ENCODE results near the gene CTNNA2.

Gene CTNNA2

DNA sequence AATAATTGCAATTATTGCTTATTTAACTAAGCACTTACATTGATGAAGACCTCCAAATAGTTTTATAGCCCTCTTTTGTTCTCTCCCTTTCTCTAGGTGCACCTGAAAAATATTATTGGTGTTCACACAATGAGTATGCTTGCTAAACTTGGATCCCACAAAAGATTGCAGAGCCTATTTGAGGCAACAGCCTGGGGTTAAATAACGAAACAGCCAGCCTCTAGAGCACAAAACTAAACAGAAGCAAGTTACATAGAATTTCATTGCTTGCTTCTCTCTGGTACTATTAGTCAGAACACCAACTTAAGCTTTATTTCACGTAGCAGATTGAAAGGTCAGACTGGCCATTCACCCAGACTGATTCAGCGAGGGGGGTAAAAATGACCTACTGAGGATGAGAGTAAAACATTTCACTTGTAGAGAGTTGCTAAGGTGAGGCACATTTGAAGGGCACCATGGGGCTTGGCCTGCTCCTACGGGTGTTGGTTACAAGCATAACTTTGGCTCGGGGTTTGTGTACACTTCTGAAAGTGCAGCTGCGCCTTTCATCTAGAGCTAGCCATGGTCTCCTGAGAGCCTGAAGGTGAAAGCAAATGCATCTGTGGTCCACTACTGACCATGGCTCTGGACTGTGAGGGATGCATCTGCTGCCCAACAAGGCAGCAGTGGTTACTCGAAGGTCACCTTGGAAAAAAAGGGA is 1016.8 kb downstream of the CTNNA2 start:
- DNase-seq = no peak

DNA sequence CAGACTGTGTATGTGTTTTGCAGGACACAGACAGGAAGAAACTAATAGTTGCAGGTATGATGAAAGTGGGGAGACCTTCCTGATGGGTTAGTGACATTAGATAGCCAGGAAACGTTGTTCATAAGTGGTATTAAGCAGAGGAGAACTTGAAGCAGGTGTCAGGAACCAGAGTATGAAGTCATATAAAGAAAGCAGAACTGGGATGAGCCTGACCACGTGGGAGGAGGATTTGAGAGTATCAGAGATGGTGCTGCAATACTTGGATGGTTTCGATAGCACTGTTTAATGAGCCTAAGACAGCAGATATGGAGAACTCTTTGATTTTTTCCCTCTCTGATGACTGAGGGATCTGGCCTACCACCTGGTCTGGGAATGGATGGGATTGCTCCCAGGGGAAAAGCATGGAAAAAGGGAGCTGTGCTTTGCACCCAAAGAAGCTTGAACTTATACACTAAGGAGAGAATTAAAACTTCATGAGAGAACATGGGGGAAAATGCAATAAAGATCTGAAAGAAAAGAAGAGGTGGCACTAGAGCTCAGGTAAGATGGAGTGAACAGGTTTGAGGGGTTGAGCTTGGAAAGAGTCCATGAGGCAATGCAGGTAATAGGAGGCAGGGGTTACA is 1017.7 kb downstream of the CTNNA2 start:
- no peak for DNase-seq

DNA sequence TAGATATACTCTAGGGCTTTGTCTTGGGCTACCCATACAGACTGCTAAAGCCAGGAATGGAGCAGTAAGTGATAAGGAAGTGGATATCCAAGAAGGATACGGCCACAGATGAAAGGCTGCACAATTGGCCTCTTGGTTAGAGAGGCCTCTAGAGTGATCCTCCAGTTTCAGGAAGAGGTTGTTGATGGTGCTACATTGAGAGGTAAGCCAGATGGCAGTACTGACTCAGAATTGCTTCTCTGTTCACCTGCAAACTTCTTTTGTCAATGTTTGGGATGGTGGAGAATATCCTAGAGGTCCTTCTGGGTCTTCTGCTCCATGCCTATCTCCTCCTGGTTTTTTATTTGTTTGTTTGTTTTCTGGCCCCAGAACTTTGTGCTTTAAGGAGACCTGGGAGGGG is 1018.5 kb downstream of the CTNNA2 start:
- DNase-seq = no peak

DNA sequence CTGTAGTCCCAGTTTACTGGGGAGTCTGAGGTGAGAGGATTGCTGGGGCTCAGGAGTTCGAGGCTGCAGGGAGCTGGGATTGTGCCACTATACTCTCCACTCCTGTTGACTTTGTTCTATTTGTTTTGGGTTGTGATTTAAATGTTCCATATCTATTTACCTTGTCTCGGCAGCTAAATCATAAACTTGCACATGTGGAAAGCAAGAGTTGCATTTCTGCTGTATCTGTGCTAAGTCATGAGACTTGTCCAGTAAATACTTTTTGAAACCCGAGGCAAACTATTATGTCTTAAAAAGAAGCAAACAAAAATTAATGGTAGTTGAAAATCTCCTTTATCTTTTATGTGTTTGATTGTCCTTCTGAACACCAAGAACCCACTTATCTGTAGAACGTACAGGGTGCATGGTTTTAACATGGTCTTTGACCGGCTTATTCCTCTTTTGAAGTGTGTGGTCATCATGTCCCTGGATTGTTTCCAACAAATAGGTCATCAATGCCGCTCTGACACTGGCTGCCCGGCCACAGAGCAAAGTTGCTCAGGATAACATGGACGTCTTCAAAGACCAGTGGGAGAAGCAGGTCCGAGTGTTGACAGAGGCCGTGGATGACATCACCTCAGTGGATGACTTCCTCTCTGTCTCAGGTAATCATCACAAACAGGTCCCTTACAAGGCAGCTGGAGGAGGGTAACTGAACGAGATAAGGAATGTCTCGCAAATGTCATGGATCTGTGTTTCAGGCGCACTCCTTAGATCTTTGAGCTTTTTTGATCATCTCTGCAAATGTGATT is 1032.8 kb downstream of the CTNNA2 start:
- DNase-seq = no peak

- DNase-seq = no peak
These were observed 1033.9 kb downstream of the CTNNA2 start for GRCh38 chr2:80546766-80547165.

DNA sequence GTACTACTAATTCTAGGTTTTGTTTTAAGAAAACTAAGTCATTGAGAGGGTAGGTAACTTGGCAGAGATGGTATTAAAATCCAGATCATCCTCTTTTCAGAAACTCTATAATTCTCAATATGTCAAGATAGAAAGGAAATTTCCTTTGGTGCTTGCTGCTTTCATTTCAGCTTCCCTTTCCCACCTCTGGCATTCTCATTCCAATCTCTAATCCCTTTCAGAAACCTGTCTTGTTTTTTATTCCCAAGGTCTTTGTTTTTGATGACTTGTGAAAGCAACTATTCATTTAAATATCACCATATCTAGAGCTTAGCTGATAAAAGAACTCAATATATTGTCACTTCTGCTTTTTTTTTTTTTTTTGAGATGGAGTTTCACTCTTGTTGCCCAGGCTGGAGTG is 1034.5 kb downstream of the CTNNA2 start:
- no peak for DNase-seq

DNA sequence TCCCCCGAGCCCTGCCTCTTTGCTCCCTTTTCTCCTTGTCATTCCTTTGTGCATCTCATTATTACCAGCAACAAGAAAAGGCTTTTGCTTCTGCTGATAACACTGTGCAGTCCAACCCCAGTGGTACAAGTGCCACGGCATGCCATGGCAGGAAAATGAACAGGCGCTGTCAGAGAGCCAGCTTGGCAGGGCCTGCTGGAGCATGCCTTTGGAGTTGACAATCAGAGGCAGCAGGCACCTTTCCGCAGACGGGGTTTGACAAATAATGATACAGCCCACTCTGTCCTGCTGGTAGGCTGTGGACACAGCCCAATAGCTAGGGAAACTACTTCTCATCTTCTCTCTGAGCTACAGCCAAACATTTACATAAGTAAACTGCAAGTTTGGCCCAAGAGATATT is 1035.6 kb downstream of the CTNNA2 start:
- no peak for DNase-seq

DNA sequence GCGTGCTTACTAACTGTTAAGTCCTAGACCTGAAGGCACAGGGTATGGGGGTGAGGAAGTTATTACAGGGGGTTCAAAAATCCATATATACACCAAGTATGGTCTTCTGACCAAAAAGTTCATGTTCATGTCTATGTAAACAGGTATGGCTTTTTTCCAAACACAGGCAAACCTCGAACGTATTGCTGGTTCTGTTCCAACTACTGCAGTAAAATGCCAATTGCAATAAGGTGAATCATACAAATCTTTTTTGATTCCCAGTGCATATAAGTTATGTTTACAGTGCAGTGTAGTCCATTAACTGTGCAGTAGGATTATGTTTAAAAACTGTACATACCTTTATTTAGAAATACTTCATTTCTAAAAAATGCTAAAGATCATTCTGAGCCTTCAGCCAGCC is 1037.0 kb downstream of the CTNNA2 start:
- DNase-seq = no peak

- no peak for DNase-seq
These were observed 1047.5 kb downstream of the CTNNA2 start for GRCh38 chr2:80560326-80560725.

- no peak for DNase-seq
These were observed 1055.2 kb downstream of the CTNNA2 start for GRCh38 chr2:80568011-80568410.

GRCh38 chr2:80573167-80573566 is 1060.3 kb downstream of the CTNNA2 start:
- no peak for DNase-seq

DNA sequence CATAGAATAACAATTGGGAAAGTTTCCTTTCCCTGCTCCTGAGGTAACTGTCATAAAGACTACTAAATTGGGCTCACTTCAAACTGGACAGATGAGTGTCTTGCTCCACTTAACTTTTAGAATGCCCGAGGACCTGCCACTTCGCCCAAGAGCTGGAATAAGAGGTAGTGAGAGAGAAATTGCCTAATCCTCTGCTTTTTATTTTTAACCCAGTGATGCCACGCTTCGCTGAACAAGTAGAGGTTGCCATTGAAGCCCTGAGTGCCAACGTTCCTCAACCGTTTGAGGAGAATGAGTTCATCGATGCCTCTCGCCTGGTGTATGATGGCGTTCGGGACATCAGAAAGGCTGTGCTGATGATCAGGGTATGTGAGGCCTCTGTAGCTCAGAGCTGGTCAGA is 1061.1 kb downstream of the CTNNA2 start:
- no peak for DNase-seq

GRCh38 chr2:80579756-80580155 is 1066.9 kb downstream of the CTNNA2 start:
- DNase-seq = no peak

DNA sequence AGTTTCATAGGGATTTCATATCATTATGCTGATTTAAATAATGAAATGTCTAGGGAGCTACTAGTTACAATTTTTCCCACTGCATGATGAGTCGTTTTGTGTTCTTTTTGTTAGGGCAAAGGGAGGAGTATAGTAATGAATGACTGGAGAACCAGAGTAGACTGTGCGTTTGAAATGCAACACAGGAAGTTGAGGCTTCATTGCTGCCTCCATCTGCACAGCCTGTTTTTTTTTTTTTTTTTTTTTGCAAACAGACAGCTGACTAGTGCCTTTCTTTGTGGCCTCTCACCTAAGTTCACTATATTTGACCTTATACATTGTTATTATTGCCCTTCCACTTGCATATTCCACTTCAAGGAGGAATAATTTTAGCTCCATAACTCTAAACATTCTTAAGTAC is 1078.4 kb downstream of the CTNNA2 start:
- no peak for DNase-seq

DNA sequence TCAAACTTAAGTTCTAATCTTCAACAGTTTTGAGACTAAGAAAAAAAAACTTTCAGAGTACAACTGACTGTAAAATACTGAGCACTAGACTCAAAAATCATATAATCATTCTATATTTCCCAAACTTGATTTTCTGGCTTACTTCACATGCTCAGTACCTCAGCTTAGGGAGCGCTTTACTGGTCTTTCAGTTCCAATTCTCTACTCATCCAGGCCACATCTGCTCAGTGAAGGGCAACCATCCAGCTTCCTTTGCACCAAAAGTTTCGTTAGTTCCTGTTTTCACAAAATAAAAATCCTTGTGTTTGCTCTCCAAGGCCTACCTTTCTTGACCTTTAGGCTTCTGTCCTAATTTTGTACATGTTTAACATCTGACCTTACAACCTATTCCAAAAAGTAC is 1079.3 kb downstream of the CTNNA2 start:
- DNase-seq = no peak

DNA sequence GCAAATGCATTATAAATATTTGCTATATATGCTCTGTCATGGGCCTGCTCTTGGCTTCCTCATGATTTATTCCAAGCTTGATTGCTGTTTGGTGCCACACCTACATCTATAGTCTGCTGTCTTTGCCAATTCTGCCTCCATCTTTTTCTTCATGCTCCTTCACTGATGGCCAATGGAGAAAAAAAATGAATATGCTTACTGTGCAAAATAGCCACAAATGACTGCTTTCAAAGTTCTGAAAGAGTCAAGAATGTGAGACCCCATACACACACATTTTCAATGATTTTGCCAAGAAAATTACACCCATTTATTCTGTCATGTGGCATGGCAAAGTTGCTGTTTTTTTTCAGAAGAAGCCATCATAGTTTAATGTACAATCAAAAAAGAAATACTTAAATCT is 1097.3 kb downstream of the CTNNA2 start:
- DNase-seq = no peak

GRCh38 chr2:80621656-80622055 is 1108.8 kb downstream of the CTNNA2 start:
- no peak for DNase-seq

DNA sequence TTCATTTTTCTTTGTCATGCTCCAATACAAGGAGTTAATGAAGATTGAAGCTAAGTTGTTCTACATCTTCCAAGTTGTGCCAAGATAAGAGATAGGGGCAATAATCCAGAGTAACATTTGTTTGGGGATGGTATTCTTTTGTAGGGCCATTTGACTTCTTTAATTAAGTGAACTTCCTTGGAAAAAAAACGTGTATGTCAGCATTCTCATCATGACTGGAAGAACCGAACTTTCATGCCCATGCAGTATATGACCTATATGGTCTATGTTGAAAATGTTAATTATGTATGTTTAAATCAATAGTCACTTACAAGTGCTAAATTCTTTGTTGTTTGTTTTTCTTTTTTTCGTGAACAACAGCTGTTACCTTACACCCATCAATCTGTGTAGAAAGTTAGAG is 1111.2 kb downstream of the CTNNA2 start:
- DNase-seq = no peak

GRCh38 chr2:80634590-80634989 is 1121.7 kb downstream of the CTNNA2 start:
- no peak for DNase-seq

GRCh38 chr2:80638783-80639182 is 1125.9 kb downstream of the CTNNA2 start:
- DNase-seq = no peak

DNA sequence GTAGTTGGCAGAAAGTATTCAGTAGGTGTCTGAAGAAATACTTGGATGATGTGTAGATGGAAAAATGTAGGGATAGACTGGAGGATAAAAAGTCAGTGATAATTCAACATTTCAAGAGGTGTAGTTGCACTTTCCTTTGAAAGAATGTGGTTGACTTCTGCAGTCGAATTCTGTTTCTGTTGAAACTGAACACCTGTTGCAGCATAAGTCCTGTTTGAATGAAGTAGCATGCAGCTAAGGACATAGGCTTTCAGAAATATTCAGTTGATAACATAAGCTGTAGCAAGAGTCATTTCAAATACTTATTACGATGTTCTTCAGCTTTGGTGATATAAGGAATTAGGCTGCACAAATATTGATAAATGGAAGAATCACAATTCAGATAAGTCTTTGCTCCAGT is 1129.6 kb downstream of the CTNNA2 start:
- no peak for DNase-seq

- DNase-seq = no peak
These were observed 1130.7 kb downstream of the CTNNA2 start for GRCh38 chr2:80643598-80643997.

DNA sequence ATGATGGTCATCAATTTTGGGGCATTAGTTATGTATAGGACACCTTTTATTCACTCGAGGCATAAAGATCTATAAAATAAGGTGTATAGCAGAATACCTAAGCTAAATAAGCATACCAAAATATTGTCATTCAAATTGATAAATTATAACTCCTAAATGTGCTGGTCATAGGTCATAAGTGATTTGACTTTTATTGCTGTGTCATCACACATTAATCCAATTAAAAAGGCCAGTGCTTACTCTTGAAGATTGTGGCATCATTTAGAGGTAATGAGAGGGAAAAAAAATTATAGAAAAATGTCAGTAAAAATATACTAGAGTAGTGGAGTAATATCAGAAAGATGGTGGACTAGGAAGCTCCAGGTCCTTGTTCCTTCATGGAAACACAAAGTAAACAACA is 1138.6 kb downstream of the CTNNA2 start:
- DNase-seq = no peak

DNA sequence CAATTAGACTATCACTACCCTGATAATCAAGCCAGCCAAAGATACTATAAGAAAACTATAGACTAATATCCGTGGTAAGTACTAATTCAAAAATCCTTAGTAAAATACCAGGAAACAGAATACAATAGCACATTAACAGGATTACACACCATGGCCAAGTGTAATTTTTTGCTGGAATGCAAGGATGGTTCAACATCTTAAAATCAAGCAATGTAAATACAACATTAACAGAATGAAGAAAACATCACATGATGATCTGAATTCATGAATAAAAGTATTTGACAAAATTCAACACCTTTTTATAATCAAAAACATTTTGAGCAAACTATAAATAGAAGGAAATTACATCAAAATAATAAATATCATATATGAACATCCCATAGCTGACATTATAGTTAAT is 1142.4 kb downstream of the CTNNA2 start:
- no peak for DNase-seq

All from NCI-H510A (cell line).